Measurements from ENCODE around the gene ABHD2.

GRCh38 chr15:89057506-89058133 is 30.6 kb upstream of the ABHD2 start:
- TF ChIP-seq EP300 (IDR thresholded peaks at IDR 0.05) = no peak
- peak; percentile 98 to 99 (median 98) for TF ChIP-seq CTCF (IDR thresholded peaks at IDR 0.05)
- peak; percentile 15 to 56 for TF ChIP-seq POLR2AphosphoS5 (IDR thresholded peaks at IDR 0.05)

Data from esophagus muscularis mucosa (tissue), 4 donors.